ENCODE data around the gene EDC3.

Gene EDC3

GRCh38 chr15:74621936-74622335, 73.9 kb downstream of the EDC3 start:
- Histone ChIP-seq H3K27ac (ENCODE audit: low read depth, low read length) (no peak overlapping the region), H3K9ac (ENCODE audit: low read length) (no peak overlapping the region), H3K4me1 (ENCODE audit: control insufficient read depth, insufficient read depth, low read length) (peaks cover 4% of the 10 kb centered on the region; the same call in 1 of the 2 replicates), H3K4me3 (ENCODE audit: low read depth, low read length) (no peak overlapping the region), H3K9me3 (ENCODE audit: control insufficient read depth, insufficient read depth, low read depth, low read length) (no peaks in the 10 kb centered on the region), H3K27me3 (ENCODE audit: control insufficient read depth, insufficient read depth, low read length) (no peaks in the 10 kb centered on the region), H3K36me3 (ENCODE audit: control insufficient read depth, insufficient read depth, low read length) (peaks cover 78% of the 10 kb centered on the region)

GRCh38 chr15:74621546-74621920, 74.3 kb downstream of the EDC3 start:
- Histone ChIP-seq H3K4me3 (ENCODE audit: low read depth, low read length) (no peak overlapping the region), H3K27me3 (ENCODE audit: control insufficient read depth, insufficient read depth, low read length) (no peaks in the 10 kb centered on the region), H3K4me1 (ENCODE audit: control insufficient read depth, insufficient read depth, low read length) (peaks cover 8% of the 10 kb centered on the region; the same call in 1 of the 2 replicates), H3K27ac (ENCODE audit: low read depth, low read length) (no peak overlapping the region), H3K9ac (ENCODE audit: low read length) (no peak overlapping the region), H3K36me3 (ENCODE audit: control insufficient read depth, insufficient read depth, low read length) (peaks cover 74% of the 10 kb centered on the region), H3K9me3 (ENCODE audit: control insufficient read depth, insufficient read depth, low read depth, low read length) (no peaks in the 10 kb centered on the region)

GRCh38 chr15:74620636-74621545, 74.9 kb downstream of the EDC3 start:
- H3K27ac ChIP-seq (ENCODE audit: low read depth, low read length), result no peak overlapping the region
- H3K36me3 ChIP-seq (ENCODE audit: control insufficient read depth, insufficient read depth, low read length), result peaks cover 67% of the 10 kb centered on the region
- H3K9me3 ChIP-seq (ENCODE audit: control insufficient read depth, insufficient read depth, low read depth, low read length), result no peaks in the 10 kb centered on the region
- H3K27me3 ChIP-seq (ENCODE audit: control insufficient read depth, insufficient read depth, low read length), result no peaks in the 10 kb centered on the region
- no peak overlapping the region for H3K4me3 ChIP-seq (ENCODE audit: low read depth, low read length)
- H3K9ac ChIP-seq (ENCODE audit: low read length), result no peak overlapping the region
- peaks cover 8% of the 10 kb centered on the region; the same call in 1 of the 2 replicates for H3K4me1 ChIP-seq (ENCODE audit: control insufficient read depth, insufficient read depth, low read length)

- Histone ChIP-seq H3K27ac (ENCODE audit: low read depth, low read length) (no peak overlapping the region), H3K9ac (ENCODE audit: low read length) (no peak overlapping the region), H3K36me3 (ENCODE audit: control insufficient read depth, insufficient read depth, low read length) (peaks cover 59% of the 10 kb centered on the region), H3K4me3 (ENCODE audit: low read depth, low read length) (no peak overlapping the region), H3K27me3 (ENCODE audit: control insufficient read depth, insufficient read depth, low read length) (no peaks in the 10 kb centered on the region), H3K9me3 (ENCODE audit: control insufficient read depth, insufficient read depth, low read depth, low read length) (no peaks in the 10 kb centered on the region), H3K4me1 (ENCODE audit: control insufficient read depth, insufficient read depth, low read length) (peaks cover 8% of the 10 kb centered on the region; the same call in 1 of the 2 replicates)
Observed at GRCh38 chr15:74619916-74620635, 75.7 kb downstream of the EDC3 start.

- H3K27ac ChIP-seq (ENCODE audit: low read depth, low read length), result no peak overlapping the region
- H3K27me3 ChIP-seq (ENCODE audit: control insufficient read depth, insufficient read depth, low read length), result no peaks in the 10 kb centered on the region
- H3K36me3 ChIP-seq (ENCODE audit: control insufficient read depth, insufficient read depth, low read length), result peaks cover 49% of the 10 kb centered on the region
- peaks cover 13% of the 10 kb centered on the region; the same call in 1 of the 2 replicates for H3K4me1 ChIP-seq (ENCODE audit: control insufficient read depth, insufficient read depth, low read length)
- H3K9ac ChIP-seq (ENCODE audit: low read length), result no peak overlapping the region
- H3K4me3 ChIP-seq (ENCODE audit: low read depth, low read length), result no peak overlapping the region
- no peaks in the 10 kb centered on the region for H3K9me3 ChIP-seq (ENCODE audit: control insufficient read depth, insufficient read depth, low read depth, low read length)
Observed at GRCh38 chr15:74618841-74619596, 76.8 kb downstream of the EDC3 start.

GRCh38 chr15:74616996-74617395, 78.8 kb downstream of the EDC3 start:
- Histone ChIP-seq H3K4me1 (ENCODE audit: control insufficient read depth, insufficient read depth, low read length) (peaks cover 16% of the 10 kb centered on the region; the same call in 1 of the 2 replicates), H3K9ac (ENCODE audit: low read length) (peak overlapping the region; percentile 94), H3K9me3 (ENCODE audit: control insufficient read depth, insufficient read depth, low read depth, low read length) (no peaks in the 10 kb centered on the region), H3K4me3 (ENCODE audit: low read depth, low read length) (peak overlapping the region; percentile 96), H3K27me3 (ENCODE audit: control insufficient read depth, insufficient read depth, low read length) (peaks cover 7% of the 10 kb centered on the region; the same call in 1 of the 2 replicates), H3K36me3 (ENCODE audit: control insufficient read depth, insufficient read depth, low read length) (peaks cover 29% of the 10 kb centered on the region), H3K27ac (ENCODE audit: low read depth, low read length) (no peak overlapping the region)

- Histone ChIP-seq H3K4me3 (ENCODE audit: low read depth, low read length) (peak overlapping the region; percentile 96), H3K27me3 (ENCODE audit: control insufficient read depth, insufficient read depth, low read length) (peaks cover 7% of the 10 kb centered on the region; the same call in 1 of the 2 replicates), H3K9ac (ENCODE audit: low read length) (peak overlapping the region; percentile 94), H3K27ac (ENCODE audit: low read depth, low read length) (peak overlapping the region; percentile 86; the same call in 1 of the 2 replicates), H3K36me3 (ENCODE audit: control insufficient read depth, insufficient read depth, low read length) (peaks cover 23% of the 10 kb centered on the region), H3K9me3 (ENCODE audit: control insufficient read depth, insufficient read depth, low read depth, low read length) (no peaks in the 10 kb centered on the region), H3K4me1 (ENCODE audit: control insufficient read depth, insufficient read depth, low read length) (peaks cover 16% of the 10 kb centered on the region; the same call in 1 of the 2 replicates)
Observed at GRCh38 chr15:74616366-74616939, 79.4 kb downstream of the EDC3 start.

GRCh38 chr15:74615508-74616365, 80.1 kb downstream of the EDC3 start, which contains the start of gene CLK3:
Gene CLK3 (plus strand): TSS chr15:74615836. CDS start chr15:74619197, 3,361 bp downstream.
- Histone ChIP-seq H3K9me3 (ENCODE audit: control insufficient read depth, insufficient read depth, low read depth, low read length) (no peaks in the 10 kb centered on the region), H3K4me3 (ENCODE audit: low read depth, low read length) (peak within 1 kb of the TSS; percentile 96), H3K36me3 (ENCODE audit: control insufficient read depth, insufficient read depth, low read length) (peaks cover 18% of the 10 kb centered on the region), H3K4me1 (ENCODE audit: control insufficient read depth, insufficient read depth, low read length) (peaks cover 16% of the 10 kb centered on the region; the same call in 1 of the 2 replicates), H3K27me3 (ENCODE audit: control insufficient read depth, insufficient read depth, low read length) (peaks cover 7% of the 10 kb centered on the region; the same call in 1 of the 2 replicates), H3K27ac (ENCODE audit: low read depth, low read length) (peak within 1 kb of the TSS; percentile 86; the same call in 1 of the 2 replicates), H3K9ac (ENCODE audit: low read length) (peak within 1 kb of the TSS; percentile 94)

- peak overlapping the region; percentile 94 for H3K9ac ChIP-seq (ENCODE audit: low read length)
- peak overlapping the region; percentile 96 for H3K4me3 ChIP-seq (ENCODE audit: low read depth, low read length)
- peak overlapping the region; percentile 70; the same call in 1 of the 2 replicates for H3K27ac ChIP-seq (ENCODE audit: low read depth, low read length)
- H3K4me1 ChIP-seq (ENCODE audit: control insufficient read depth, insufficient read depth, low read length), result peaks cover 23% of the 10 kb centered on the region; the same call in 1 of the 2 replicates
- H3K9me3 ChIP-seq (ENCODE audit: control insufficient read depth, insufficient read depth, low read depth, low read length), result no peaks in the 10 kb centered on the region
- peaks cover 10% of the 10 kb centered on the region for H3K36me3 ChIP-seq (ENCODE audit: control insufficient read depth, insufficient read depth, low read length)
- peaks cover 7% of the 10 kb centered on the region; the same call in 1 of the 2 replicates for H3K27me3 ChIP-seq (ENCODE audit: control insufficient read depth, insufficient read depth, low read length)
Observed at GRCh38 chr15:74614744-74615507, 80.9 kb downstream of the EDC3 start.

Data from HUES6 (cell line).